Measurements from ENCODE around the gene IP6K1.

GRCh38 chr3:49801160-49801559 is 14.8 kb upstream of the IP6K1 start:
- TF ChIP-seq CTCF (IDR thresholded peaks at IDR 0.05; ENCODE audit: low read length) (no peak), EZH2 (IDR thresholded peaks at IDR 0.05; ENCODE audit: borderline replicate concordance, low read length) (no peak)

Data from OCI-LY1 (cell line).